Stimulated activated naive CD8-positive, alpha-beta T cell treated with anti-CD3 and anti-CD28 coated beads, Interleukin-15, Interleukin-2, amounts not matched to agents 100 U/mL and 50 U/mL, for 24 hours (primary cell): ENCODE results near the gene FOXI3.

ENCODE experiments used
- ATAC-seq: fragments of 150-1000 bp; cut with Tn5 transposase; one replicate; pipeline ENCODE4 v1.10.0; 2021
- DNase-seq: peaks from one replicate; pipeline ENCODE4 v3.0.0; 2021

FOXI3 gene

DNA sequence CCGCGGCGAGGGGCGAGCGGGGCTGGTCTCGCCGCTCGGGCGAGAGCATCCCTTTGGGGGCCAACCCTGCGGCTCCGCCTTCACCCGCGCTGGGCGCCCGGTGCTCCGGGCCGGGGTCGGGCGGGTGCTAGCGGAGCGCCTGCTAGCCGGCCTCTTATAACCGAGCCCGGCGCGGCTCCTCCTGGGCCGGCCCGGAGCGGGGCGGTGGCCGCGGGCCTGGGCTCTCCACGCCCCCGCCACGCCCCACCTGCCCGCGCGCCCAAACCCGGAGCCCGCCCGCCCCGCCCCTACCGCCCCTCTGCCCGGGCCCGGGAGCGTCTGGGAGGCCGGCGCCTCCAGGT lies at the start of gene FOXI3:
TSS of gene FOXI3 (minus strand) at position 129 of the 341 bp plus-strand sequence. CDS start 158 bp downstream, outside the sequence.
- ATAC-seq (peak; percentile 45), DNase-seq (peak; percentile 16)

DNA sequence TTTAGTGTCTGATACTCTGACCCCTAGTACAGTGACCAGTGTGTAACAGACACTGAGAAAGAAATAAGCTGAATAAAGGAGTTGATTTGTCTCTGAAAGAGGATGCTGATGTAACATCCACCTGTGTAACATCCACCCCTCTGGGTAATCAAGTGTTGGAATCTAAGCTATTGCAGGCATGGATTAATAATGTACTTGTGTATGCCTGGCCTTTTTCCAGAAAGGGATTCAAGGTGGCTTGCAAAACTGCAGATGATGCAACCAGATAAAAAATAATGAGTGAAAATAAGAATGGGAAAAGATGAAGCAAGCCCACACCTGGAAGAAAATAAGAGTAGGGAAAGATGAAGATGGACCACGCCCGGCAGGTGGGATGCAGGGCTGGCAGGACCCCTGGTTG lies 48.2 kb upstream of the FOXI3 start:
- DNase-seq (no peak), ATAC-seq (no peak)

DNA sequence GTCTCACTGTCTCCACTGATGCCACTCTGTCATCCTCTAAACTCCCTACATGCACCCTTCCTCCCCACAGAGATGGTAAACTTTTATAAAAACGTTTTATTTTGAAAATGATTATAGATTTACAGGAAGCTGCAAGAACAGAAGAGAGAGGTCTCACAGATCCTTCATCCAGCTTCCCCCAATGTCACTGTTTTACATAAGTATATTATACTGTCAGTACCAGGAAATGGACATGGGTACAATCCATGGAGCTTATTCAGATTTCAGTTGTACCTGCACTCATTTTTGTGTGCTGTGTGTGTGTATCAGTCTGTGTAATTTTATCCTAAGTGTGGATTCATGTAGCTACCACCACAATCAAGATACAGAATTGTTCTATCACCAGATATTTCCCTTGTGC lies 46.7 kb upstream of the FOXI3 start:
- ATAC-seq (no peak), DNase-seq (no peak)

DNA sequence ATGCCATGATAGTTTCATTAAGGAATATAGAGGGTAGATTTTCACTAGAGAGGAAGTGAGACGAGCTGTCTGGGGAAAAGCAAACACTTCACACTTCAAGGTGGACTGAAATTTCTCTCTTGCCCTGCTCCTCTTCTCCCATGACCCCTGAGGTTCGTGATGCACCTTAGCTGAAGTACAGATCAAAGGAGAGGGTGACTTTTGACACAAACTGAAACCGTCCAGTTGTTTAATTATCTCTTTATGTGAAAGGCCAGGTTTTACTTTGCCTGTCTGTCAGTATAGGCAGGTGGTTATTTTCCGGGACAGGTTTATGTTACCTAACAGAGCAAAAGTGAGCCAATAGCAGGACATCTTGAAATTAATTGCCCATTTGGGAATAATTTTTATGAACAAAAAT lies 41.0 kb upstream of the FOXI3 start:
- DNase-seq (no peak), ATAC-seq (no peak)

DNA sequence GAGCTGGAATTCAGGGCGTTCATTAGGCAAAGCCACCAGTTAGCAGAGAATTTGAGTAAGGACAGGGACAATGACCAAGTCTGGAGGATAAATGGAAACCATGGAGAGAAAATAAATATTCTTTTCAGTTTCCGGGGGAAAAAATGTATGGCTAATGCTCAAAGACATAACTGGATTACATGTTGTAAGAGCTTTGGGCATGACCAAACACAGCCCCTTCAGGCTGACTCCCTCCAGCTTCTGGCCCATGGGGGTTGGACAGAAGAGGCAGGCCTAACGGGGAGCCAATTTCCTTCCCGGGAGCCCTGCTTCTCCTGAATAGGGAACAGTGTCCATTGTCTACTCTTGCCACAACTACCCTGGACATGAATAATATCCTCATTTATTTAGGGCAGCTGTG lies 39.5 kb upstream of the FOXI3 start:
- ATAC-seq (no peak), DNase-seq (no peak)

DNA sequence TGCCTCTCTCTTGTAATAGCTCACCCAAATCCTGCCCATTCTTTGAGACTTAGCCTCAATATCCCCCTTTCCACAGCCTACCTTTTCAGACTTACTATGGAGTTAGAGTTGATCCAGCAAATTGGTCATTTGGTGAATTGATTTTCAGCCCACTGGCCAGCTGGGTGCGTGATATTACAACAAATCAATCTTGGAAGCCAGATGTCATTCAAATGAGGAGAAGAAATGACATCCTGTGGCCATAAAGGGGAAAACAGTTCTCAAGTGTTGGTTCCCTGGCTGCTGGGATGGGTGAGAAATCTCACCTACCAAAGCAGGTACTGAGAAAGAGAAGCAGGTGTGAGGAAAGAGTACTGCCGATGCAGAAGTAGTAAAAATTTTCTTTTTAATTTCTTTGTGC lies 36.7 kb upstream of the FOXI3 start:
- ATAC-seq: no peak
- DNase-seq: no peak

DNA sequence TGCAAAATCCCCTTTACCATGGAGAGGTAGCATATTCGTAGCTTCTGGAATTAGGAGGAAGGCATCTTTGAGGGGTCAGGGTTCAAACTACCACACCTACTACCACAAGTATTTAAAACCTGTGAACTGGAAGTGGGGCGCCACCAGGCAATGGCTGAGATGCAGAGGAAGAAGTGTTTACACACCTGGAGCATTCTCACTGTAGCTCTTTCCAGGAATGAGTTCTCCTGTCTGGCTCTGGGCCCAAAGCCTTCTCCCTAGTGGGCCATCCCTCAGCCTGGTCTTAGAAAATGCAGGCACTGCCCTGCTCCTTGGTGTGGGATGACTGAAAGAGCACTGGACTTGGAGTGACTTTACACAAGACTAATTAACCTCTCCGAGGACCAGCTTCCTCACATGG lies 30.7 kb upstream of the FOXI3 start:
- DNase-seq (no peak), ATAC-seq (no peak)

DNA sequence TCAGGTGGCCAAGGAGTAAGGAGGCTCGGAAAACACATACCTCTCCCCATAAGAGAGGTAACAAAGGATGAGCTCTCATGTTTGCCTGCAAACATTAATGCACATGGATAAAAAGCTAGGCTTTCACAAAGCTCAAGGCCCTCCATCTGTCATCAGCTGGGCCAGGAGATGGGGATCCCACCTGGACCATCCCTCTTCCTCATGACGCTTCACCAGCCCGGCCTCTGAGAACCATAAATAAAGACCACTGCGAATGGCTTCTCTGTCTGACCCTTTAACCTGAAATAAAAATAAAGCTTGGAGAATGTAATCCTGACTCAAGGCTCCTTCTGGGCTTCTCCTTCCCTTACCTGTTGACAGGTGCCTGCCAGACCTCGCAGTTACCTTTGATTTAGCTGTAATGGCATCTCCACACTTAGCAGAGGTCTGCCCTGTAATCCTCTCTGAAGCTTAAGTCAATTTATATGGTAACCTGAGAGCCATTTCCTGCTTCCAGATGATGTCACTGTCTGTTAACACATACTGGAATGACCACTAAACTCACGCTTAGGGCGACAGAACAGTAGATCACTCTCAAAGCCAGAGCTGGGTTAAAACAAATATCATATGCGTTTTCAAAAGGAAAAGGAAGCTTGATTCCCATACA lies 29.3 kb upstream of the FOXI3 start:
- no peak for DNase-seq
- no peak for ATAC-seq

DNA sequence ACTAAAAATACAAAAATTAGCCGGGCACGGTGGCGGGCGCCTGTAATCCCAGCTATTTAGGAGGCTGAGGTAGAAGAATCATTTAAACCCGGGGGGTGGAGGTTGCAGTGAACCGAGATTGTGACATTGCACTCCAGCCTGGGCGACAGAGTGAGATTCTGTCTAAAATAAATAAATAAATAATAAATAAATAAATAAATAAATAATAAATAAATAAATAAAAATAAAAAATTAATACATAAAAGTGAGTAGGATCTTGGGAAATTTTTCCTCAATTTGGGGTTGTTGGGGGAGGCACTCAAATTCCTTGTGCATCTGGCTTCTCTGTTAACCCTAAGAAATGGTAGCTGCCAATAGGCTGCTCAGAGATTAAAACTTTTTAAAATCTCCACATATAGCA lies 20.3 kb upstream of the FOXI3 start:
- ATAC-seq (no peak), DNase-seq (no peak)

DNA sequence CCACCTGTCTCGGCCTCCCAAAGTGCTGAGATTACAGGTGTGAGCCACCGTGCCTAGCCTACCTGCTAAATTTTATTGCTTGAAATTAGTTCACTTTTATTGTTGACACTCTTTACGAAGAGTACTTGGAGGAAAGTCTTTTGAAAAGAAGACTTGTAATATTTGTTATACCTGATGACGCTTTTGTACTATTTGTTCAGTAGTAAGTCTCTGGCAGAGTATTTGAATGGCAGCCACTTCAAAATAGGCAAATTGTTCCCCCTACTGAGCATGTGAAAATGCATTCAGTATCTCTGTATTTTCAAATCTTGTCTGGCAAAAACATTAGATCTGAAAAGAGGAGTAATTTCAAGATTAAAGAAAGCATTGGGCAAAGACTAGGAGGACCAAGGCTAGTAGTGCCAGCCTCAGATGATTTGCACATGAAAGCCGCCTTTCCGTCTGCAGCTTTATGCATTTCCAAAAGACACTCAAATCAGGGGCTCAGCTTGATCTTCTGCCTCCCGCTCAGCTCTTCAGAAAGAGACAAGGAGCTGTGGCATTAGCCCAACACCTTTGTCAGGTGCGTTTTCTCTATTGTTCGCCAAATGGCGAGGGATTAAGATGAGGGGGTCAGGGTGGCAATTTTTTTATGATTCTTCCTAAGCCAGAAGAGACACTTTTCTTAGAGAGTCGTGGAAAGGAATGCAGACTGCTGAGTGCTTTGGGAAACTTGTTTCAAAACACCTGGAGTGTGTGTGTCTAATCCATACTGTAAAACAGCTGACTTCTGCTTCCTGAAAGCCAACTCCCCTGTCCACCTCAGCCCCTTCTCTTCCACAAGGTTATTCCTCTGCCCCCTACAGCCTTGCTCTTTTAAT lies 18.8 kb upstream of the FOXI3 start:
- no peak for DNase-seq
- no peak for ATAC-seq

DNA sequence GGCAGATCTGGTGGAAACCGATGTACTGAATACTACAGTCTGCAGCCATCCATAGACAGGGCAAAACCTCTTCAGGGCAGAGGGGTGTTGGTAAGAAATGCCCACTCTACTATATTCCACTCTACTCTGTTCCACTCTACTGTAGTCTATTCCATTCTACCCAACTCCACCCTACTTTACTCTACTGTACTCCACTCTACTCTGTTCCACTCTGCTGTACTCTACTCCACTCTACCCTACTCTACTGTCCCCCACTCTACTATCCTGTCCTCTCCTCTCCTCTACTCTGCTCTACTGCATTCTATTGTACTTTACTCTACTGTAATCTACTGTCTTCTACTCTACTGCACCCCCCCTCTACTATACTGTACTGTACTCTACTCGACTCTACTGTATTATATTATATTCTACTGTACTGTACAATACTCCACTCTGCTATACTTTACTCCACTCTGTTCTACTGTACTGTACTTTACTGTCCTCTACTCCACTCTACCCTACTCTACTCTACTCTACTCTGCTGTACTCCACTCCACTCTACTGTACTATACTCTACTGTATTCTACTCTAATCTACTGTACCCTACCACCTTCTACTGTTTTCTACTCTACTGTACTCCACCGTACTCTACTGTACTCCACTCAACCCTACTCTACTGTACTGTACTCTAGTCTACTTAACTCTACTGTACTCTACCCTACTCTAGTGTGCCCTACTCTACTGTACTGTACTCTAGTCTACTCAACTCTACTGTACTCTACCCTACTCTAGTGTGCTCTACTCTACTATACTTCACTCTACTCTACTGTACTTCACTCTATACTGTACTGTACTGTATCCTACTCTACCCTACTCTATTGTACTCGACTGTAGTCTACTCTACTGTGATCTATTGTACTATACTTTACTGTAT lies 17.0 kb upstream of the FOXI3 start:
- DNase-seq (no peak), ATAC-seq (peak; percentile 19)

DNA sequence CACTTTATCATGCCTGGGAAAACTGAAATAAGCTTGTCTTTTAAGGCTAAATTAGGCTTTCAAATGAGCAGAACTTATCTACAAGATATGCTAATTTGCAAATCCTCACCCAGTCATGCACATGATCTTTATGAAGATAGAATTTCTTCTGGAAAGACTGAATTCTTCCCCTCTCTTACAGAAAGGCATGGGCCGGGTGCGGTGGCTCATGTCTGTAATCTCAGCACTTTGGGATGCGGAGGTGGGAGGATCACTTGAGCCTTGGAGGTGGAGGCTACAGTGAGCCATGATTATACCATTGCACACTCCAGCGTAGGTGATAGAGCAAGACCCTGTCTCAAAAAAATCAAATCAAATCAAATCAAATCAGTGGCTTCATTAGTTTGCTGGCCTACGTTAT lies 11.7 kb upstream of the FOXI3 start:
- DNase-seq (no peak), ATAC-seq (no peak)

DNA sequence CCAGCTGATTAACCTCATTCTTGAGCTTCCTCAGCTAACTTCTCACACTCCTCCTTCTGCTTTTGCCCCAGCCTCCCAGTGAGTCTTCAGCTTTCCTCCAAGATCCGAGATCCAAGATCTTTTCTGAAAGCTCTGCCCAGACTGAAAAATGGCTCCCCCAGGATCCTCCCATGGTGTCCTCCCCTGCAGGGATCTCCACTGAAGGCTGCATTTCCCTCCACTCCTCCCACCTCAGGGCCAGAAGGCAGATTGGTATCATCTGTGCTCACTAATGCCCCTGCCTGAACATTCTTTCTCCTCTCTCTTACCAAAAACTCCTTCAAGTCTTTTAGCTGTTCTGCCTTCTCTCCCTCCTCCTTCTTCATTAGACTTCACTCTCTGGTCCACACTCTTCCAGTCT lies 6.1 kb upstream of the FOXI3 start:
- no peak for ATAC-seq
- DNase-seq: no peak

DNA sequence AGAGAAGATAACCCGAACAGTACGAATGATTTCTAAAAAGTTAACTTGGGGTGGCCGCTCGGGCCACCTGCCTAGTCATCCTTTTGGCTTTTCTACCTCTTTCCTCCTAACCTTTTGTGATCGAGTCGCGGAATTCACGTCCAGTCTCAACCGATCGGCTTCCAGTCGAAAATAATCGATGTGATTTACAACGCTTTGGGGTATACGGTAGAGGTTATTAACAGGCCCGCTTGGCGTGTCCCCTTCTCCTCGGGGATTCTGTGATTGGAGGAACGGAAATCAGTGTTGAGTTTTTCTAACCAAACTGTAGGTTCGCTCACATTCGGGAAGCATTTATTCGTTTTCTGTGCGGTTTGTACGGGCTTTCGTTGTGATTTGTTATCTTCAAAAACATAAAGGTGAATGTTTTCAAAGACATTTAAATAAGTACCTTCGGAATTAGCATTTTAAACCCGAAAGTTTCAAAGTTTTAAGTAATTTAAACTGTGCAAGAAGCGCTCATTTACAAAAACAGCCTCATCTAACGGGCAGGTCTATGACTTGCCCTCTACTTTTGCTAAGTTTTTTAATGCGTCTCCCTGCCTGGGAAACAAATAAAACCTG lies 588 bp upstream of the FOXI3 start:
- DNase-seq: no peak

DNA sequence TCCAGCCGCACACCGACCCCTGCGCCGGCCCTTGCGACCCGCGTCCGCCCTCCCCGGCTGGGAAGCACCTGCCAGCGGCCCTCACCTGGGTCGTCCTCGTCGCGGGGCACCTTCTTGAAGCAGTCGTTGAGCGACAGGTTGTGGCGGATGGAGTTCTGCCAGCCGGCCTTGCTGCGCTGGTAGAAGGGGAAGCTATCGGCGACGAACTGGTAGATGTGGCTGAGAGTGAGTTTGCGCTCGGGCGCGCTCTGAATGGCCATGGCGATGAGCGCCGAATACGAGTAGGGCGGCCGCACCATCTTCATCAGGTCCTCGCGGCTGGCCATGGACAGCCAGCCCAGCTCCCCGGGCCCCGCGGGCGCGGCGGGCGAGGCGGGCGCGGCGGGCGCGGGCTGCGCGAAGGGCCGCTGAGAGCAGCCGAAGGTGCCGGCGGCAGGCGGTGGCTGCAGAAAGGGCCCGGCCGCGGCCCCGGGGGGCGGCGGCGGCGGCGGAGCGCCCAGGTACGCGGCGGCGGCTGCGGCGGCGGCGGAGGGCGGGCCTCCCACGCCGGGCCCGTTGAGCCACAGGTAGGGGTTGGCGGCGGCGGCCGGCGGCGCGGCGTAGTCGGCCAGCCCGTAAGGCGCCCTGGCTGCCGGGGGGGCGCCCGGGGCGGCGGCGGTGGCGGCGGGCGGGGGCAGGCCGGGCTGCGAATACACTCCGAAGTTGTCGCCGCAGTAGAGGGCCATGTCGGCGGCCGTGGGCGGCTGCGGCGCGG lies 505 bp downstream of the FOXI3 start:
- peak; percentile 11 for DNase-seq

More for the DNA sequence above, 588 bp upstream of the FOXI3 start:
- ATAC-seq: no peak

DNA sequence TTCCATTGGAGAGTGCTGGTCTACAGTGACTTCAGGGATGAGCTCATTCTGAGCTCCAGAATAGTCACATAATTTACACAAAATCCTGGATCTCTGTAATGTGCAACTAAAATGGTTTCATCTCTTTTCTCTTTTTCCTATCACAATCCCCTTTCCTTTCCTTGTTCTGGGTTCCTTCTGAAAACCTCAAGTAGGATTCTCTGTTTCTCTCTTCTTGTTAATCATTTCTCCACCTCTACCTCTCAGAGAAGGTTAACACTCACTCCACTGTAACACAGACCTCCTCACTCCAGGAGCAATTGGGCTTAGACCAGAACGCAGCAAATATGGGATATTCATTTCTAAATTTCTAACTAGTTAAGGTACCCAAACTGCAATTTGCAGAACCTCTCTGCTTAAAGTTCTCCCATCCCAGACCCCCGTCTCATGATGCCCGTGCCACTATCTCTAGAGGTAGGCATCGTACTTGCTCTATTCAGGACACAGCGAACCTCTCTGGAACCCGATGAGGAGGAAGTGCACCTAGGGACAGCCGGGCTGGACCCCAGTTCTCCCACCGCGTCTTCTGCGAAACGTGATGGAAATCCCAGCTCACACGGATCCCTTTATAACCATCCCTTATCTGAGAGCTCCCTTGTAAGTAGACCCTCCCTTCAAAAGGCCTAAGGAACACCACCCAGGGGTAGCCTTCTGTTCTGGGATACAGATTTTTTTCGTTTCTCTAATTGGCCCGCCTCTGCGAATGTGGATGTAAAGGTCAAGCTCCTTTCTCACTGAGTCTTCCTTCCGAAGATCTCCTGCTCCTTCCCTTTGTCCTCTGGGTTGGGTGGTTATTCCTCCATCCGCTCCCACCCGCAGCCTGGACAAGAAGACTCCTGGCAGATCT lies 1.3 kb downstream of the FOXI3 start:
- DNase-seq (no peak), ATAC-seq (no peak)

More for the DNA sequence above, 505 bp downstream of the FOXI3 start:
- ATAC-seq: peak; percentile 42

DNA sequence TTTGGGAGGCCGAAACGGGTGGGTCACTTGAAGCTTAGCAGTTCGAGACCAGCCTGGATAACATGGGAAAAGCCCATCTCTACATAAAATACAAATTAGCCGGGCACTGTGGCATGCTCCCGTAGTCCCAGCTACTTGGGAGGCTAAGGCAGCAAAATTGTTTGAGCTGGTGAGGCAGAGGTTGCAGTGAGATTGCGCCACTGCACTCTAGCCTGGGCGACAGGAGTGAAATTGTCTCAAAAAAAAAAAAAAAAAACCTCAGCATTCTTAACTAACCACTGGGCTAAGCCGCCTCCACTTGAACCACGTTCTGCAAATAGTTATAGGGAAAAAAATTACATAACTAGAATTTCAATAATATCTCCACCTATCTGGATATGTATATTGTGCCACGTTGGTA lies 2.3 kb downstream of the FOXI3 start:
- ATAC-seq (no peak), DNase-seq (no peak)

DNA sequence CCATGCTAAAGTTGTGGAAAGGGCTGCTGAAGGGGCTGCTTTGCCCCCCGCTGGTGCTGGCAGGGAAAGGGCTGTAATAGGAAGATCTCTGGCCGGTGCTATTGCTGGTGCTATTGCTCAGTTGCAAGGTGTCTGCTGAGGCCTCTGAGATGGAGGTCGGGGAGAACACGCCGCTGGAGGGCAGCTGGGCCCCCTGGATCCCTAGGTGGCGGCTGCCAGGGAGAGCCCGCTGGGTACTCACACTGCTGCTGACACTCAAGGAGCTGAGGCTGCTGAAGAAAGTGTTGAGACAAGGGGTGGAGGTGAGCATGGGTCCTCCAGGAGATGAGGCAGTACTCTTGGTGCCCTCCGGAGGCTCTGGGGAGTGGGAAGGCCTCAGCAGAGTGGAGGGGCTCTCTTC lies 4.2 kb downstream of the FOXI3 start:
- ATAC-seq (no peak), DNase-seq (no peak)

DNA sequence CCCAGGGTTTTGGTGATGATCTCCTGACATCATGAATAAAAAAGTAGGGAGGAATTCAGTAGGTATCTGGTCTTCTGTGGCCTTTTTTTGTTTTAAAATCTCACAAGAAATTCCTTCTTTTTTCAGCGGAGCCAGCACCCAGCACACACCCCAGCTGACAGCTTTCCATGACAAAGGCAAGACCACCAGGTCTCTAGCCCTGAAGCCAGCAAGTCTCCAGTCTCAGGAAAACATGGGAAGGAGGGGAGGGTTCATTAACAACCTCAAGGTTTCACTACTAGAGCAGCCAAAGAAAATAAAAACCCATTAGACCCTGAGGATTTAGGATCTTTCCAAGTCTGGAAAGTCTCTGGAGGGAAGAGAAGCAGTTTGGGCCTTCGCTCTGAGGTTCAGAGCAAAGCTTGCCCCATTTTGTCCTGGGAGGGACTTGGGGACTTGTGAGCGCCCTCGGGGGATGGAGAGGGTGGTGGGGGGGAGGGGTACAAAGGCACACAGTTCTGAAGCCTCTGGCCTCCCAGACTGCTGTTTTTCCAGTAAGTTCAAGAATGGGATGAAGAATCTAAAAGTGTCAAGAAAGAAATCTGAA lies 9.0 kb downstream of the FOXI3 start:
- ATAC-seq (no peak), DNase-seq (no peak)

DNA sequence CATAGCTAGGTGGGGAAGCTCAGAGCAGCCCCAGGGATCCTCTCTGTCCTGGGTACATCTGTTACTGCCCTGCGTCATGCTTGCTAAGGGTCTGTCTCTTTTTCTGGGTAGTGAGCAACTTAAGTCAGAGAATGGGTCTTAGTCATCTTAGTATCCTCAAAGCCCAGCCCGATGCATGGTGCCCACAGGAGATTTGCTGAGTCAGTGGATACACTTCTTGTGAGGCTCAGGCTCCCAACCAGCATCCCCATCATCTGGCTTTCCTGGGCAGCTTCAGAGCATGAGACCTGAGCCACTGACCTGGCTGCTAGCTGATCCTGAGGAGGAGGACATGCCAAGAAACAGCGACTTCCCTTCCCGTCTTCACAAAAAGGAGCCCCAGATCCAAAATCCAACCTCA lies 10.0 kb downstream of the FOXI3 start:
- no peak for ATAC-seq
- no peak for DNase-seq
